ENCODE measurements around the gene ASTN2.

Gene ASTN2

GRCh38 chr9:116464987-116465571, 949.8 kb downstream of the ASTN2 start:
- Histone ChIP-seq H3K27me3 (ENCODE audit: insufficient read depth, low read length) (no peaks in the 10 kb centered on the region), H3K79me2 (ENCODE audit: insufficient read depth, low read length) (no peaks in the 10 kb centered on the region), H3K36me3 (ENCODE audit: insufficient read depth, low read length) (no peaks in the 10 kb centered on the region), H3K9me2 (ENCODE audit: low read depth, low read length) (no peaks in the 10 kb centered on the region), H4K20me1 (ENCODE audit: insufficient read depth, low read length) (no peaks in the 10 kb centered on the region), H2AFZ (ENCODE audit: low read length) (no peak overlapping the region), H3K4me2 (ENCODE audit: low read length) (no peak overlapping the region), H3K4me3 (ENCODE audit: low read depth, low read length, poor library complexity, severe bottlenecking) (no peak overlapping the region), H3F3A (ENCODE audit: insufficient read depth, low read length) (no peaks in the 10 kb centered on the region), H3K9ac (ENCODE audit: low read length) (no peak overlapping the region), H3K4me1 (ENCODE audit: insufficient read depth, low read length, severe bottlenecking) (no peaks in the 10 kb centered on the region), H3K27ac (ENCODE audit: low read depth, low read length, poor library complexity, severe bottlenecking) (no peak overlapping the region), H3K9me3 (ENCODE audit: low read length) (no peaks in the 10 kb centered on the region)
- TF ChIP-seq, protein P1, sequence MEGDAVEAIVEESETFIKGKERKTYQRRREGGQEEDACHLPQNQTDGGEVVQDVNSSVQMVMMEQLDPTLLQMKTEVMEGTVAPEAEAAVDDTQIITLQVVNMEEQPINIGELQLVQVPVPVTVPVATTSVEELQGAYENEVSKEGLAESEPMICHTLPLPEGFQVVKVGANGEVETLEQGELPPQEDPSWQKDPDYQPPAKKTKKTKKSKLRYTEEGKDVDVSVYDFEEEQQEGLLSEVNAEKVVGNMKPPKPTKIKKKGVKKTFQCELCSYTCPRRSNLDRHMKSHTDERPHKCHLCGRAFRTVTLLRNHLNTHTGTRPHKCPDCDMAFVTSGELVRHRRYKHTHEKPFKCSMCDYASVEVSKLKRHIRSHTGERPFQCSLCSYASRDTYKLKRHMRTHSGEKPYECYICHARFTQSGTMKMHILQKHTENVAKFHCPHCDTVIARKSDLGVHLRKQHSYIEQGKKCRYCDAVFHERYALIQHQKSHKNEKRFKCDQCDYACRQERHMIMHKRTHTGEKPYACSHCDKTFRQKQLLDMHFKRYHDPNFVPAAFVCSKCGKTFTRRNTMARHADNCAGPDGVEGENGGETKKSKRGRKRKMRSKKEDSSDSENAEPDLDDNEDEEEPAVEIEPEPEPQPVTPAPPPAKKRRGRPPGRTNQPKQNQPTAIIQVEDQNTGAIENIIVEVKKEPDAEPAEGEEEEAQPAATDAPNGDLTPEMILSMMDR (IDR thresholded peaks at IDR 0.05; ENCODE audit: low read length), result no peak
- no peak for TF ChIP-seq EZH2 (IDR thresholded peaks at IDR 0.05; ENCODE audit: borderline replicate concordance, low read length)

GRCh38 chr9:116464423-116464822, 950.4 kb downstream of the ASTN2 start:
- no peaks in the 10 kb centered on the region for H4K20me1 ChIP-seq (ENCODE audit: insufficient read depth, low read length)
- no peaks in the 10 kb centered on the region for H3K4me1 ChIP-seq (ENCODE audit: insufficient read depth, low read length, severe bottlenecking)
- no peaks in the 10 kb centered on the region for H3K36me3 ChIP-seq (ENCODE audit: insufficient read depth, low read length)
- H3K27ac ChIP-seq (ENCODE audit: low read depth, low read length, poor library complexity, severe bottlenecking), result no peak overlapping the region
- H3K4me3 ChIP-seq (ENCODE audit: low read depth, low read length, poor library complexity, severe bottlenecking), result no peak overlapping the region
- H2AFZ ChIP-seq (ENCODE audit: low read length), result no peak overlapping the region
- H3K4me2 ChIP-seq (ENCODE audit: low read length), result no peak overlapping the region
- H3K9ac ChIP-seq (ENCODE audit: low read length), result no peak overlapping the region
- no peaks in the 10 kb centered on the region for H3K79me2 ChIP-seq (ENCODE audit: insufficient read depth, low read length)
- no peaks in the 10 kb centered on the region for H3F3A ChIP-seq (ENCODE audit: insufficient read depth, low read length)
- TF ChIP-seq, protein P1 (IDR thresholded peaks at IDR 0.05; ENCODE audit: low read length), result no peak
- TF ChIP-seq EZH2 (IDR thresholded peaks at IDR 0.05; ENCODE audit: borderline replicate concordance, low read length), result no peak
- no peaks in the 10 kb centered on the region for H3K9me3 ChIP-seq (ENCODE audit: low read length)
- H3K9me2 ChIP-seq (ENCODE audit: low read depth, low read length), result no peaks in the 10 kb centered on the region
- H3K27me3 ChIP-seq (ENCODE audit: insufficient read depth, low read length), result no peaks in the 10 kb centered on the region

DNA sequence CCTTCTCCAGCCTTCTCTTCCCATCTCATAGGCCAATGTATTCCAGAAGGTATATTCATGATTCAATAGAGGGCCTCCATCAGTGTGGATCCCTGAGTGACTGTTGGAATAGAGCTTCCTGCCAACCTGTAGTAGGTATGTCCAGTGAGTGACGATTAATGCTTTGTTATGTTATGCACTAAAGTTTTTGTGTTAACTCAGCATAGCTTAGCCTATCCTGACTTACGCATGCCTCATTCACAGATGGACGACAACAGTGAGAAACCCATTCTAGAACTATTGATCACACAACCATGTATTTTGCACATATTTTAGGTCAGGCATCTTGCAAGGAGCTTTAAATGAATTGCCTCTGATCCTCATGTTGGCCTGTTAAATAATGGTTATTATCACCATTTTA, 953.2 kb downstream of the ASTN2 start:
- H3F3A ChIP-seq (ENCODE audit: insufficient read depth, low read length), result no peaks in the 10 kb centered on the region
- no peaks in the 10 kb centered on the region for H3K79me2 ChIP-seq (ENCODE audit: insufficient read depth, low read length)
- no peak overlapping the region for H2AFZ ChIP-seq (ENCODE audit: low read length)
- no peaks in the 10 kb centered on the region for H3K4me1 ChIP-seq (ENCODE audit: insufficient read depth, low read length, severe bottlenecking)
- H4K20me1 ChIP-seq (ENCODE audit: insufficient read depth, low read length), result no peaks in the 10 kb centered on the region
- H3K36me3 ChIP-seq (ENCODE audit: insufficient read depth, low read length), result no peaks in the 10 kb centered on the region
- TF ChIP-seq EZH2 (IDR thresholded peaks at IDR 0.05; ENCODE audit: borderline replicate concordance, low read length), result no peak
- TF ChIP-seq, protein P1 (IDR thresholded peaks at IDR 0.05; ENCODE audit: low read length), result no peak
- no peaks in the 10 kb centered on the region for H3K27me3 ChIP-seq (ENCODE audit: insufficient read depth, low read length)
- no peaks in the 10 kb centered on the region for H3K9me2 ChIP-seq (ENCODE audit: low read depth, low read length)
- no peak overlapping the region for H3K4me2 ChIP-seq (ENCODE audit: low read length)
- no peak overlapping the region for H3K9ac ChIP-seq (ENCODE audit: low read length)
- no peak overlapping the region for H3K4me3 ChIP-seq (ENCODE audit: low read depth, low read length, poor library complexity, severe bottlenecking)
- H3K9me3 ChIP-seq (ENCODE audit: low read length), result no peaks in the 10 kb centered on the region
- H3K27ac ChIP-seq (ENCODE audit: low read depth, low read length, poor library complexity, severe bottlenecking), result no peak overlapping the region

Data from OCI-LY1 (cell line).